LoVo (cell line): ENCODE results near the gene EIF4E.
"Not testable (repeated sequence)": the region's sequence is repeated elsewhere in the genome, so short reads cannot be mapped to it uniquely, and the experiment has no call there.

Source experiments
- DNase-seq: peaks from one replicate; pipeline ENCODE4 v3.0.0-alpha.2; 2016; ENCODE audit warnings: low spot score

EIF4E gene

DNA sequence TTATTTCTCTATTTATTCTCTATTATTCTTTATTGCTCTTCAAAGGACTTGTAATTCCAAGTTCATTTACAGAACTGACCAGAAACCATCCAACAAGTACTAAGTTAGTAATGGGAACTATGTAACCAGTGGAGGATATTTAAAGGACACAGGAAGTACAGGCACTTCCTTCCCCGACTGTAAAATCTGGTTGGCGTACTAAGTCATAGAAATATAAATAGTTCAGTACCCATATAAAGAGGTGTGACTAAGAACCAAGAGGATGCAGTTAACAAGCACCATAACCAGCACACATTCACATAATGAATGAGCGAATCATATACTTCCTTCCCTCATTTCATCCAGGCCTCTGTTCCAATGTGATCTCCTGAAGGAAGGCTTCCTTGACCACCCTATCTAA lies 3.6 kb upstream of the EIF4E start:
- peak; percentile 27 for DNase-seq

DNA sequence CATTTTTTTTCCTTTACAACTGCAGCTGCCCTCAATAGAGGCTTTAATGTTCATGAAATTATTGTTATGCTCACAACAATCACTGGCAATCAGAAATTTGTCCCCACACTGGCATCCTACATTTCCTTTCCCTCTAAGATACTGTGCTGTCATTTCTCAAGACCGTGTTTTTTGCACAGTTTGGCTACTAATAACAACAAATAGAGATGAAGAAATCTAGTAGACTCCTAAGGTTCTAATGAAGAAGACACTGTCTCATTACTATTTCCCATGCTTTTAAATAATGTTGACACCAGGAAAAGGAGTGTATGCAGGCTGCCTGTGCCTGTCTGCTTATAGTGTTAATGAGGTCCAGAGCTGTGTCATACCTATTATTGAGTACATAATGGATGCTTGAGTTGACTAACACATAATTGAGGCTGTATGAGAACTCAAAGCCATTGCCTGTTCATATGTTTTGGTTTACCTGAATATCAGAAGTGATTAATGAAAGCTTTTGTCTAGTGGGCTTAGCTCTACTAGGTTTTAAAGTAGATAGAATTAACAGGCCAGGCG lies 1.5 kb upstream of the EIF4E start:
- no peak for DNase-seq

DNA sequence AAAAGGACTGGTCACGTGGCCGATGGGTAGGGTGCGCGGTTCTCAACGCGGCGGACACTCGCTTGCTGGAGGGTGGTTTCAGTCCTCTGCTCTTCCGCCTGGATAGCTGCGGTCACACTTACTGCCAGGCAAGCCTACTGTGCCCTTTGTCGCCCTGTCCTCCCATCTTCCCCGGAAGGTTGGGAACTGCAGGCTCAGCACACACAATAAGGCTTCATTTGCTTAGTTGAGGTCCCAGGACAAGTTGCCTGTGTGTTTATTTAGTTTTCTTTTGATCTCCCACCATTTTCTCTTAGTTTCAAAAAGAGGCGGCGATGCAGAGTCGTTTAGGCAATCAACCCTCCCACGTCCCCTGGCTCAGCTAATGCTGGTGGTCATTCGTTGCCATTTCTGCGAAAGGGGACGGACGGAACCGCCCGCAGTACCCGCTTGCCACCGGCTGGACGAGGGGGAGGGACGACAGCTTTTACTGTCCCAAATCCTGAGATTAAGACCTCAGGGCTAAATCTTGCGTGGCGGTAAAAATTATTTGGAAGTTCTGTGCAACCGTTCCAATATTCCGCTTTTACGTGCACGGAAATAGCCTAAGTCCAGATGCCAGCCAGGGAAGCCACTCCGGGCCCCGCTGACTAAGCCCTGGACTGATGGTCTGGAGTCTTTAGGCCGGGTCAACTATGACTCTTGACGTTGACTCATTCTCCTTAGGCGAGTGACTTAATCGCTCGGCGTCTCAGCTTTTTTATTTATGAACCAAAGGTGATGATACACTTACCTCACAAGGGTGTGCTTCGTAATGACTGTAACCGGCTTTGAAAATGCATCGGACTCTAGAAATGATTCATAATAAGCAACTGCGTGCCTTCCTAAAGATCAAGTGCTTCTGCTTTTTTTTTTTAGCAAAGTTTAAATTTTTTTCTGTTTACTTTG lies 671 bp upstream of the EIF4E start:
- peak; percentile 89 for DNase-seq

DNA sequence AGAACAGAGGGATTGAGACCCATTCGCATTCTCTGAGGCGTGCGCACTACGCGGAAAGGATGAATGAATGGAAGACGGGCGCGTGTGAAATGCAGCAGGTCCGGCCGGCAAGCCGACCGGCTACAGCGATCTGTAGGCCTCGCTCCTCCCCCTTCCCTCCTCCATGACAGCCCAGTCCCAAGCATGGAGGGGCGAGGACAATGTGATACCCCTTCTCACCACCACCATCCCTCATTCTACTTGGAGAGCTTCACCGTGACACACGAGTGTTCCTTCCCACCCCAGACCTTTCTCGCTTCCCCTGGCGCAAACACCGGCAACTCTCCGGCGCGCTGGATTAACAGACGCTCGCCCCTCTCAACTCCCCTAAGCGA lies 815 bp downstream of the EIF4E start:
- DNase-seq, result peak; percentile 70

DNA sequence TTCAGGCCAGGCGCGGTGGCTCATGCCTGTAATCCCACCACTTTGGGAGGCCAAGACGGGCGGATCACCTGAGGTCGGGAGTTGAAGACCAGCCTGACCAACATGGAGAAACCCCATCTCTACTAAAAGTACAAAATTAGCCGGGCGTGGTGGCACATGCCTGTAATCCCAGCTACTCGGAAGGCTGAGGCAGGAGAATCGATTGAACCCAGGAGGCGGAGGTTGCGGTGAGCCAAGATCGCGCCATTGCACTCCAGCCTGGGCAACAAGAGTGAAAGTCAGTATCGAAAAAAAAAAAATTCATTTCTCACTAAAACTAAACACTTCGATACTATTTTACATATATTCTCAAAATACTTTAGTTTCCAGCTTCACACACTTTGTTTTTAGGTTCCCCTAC lies 2.7 kb downstream of the EIF4E start:
- DNase-seq, result not testable (repeated sequence)

DNA sequence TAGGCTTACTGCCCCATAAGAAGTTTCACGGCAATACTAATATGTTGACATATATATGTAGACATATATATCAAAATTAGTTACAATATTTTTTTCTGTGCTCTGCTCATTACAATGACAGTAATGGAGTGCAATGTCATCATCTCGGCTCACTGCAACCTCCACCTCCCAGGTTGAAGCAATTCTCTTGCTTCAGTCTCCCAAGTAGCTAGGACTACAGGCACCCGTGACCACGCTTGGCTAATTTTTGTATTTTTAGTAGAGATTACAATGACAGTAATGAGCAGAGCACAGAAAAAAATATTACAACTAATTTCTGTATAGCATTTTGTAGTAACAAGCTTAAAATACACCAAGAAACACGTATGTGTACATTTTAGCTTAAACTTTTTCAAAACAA lies 7.6 kb downstream of the EIF4E start:
- DNase-seq, result no peak

DNA sequence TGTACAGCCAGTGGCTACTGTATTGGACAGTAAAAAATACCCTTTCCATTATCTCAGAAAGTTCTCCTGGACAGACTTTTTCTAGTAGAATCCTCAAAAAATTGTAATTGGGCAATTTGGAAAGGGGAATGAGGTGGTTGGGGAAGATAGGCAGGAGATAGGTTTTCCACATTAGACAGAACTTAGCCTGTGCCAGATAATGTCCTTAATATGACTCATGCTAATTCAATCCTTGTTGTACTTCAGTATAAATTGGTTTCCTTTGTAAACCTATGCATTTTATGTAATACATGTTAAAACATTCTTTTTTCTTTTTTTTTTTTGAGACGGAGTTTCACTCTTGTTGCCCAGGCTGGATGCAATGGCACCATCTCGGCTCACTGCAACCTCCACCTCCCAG lies 8.9 kb downstream of the EIF4E start:
- DNase-seq, result no peak

DNA sequence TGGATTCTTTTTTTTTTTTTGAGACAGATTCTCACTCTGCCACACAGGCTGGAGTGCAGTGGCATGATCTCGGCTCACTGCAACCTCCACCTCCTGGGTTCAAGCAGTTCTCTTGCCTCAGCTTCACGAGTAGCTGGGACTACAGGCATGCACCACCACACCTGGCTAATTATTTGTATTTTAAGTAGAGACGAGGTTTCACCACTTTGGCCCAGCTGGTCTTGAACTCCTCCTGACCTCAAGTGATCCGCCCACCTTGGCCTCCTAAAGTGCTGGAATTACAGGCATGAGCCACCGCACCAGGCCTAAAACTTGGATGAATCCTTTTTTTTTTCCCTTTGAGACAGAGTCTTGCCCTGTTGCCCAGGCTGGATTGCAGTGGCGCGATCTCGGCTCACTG lies 18.2 kb downstream of the EIF4E start:
- not testable (repeated sequence) for DNase-seq

DNA sequence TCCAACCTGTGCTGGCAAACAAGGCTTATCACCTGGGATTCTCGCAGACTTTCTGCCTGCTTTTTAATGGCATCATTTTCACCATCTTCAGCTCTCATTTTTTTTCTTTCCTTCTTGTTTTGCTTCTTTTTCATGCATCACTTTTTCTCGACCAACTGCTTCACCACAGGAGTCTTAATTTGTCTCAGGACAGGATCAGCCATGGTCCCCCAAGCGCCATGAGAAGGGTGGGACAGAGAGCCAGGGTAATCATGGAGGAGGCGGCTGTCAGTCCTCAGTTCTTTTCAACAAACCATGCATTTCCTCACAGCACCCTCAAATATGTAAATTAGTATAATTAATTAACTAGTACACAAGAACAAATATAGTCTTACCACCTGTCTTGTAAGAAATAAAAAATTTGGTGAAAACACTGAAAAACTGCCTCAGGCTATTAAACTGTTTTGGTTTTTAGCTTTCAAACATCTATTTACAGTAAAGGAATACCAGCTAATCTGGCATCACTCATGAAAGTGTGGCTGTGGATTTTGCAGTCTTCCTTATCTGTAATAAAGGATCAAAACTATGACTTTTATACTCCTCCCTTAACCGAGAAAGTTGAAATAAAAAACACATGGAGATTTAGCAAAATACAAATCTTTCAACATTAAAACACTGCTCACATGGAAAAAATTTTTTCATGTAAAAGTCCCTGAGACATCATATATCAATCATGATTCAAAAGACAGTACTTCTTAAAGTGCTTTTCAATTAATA lies 19.1 kb downstream of the EIF4E start:
- DNase-seq, result no peak

DNA sequence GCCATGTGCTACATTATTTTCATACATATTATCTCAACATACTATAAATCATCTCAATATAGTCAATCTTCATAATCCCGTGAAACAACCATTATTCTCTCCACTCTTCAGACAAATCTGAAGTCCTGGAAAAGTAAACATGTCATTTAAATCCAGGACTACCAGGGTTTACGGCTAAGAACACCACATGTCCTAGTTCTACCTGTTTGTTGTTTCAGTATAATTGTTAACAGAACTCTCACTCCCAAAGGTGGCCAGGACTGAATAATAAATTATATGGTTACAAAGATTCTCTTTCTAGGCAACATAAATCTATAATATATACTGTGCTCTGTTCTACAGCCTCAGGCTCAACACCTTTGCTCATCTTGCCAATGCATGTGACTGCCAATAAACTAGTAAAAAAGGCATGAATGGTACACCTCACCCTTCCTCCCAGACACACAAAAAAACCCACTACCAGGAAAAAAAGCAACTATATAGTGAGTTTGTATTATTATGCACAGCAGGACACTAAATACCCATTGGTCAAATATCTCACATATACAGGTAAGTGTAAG lies 20.1 kb downstream of the EIF4E start:
- no peak for DNase-seq

DNA sequence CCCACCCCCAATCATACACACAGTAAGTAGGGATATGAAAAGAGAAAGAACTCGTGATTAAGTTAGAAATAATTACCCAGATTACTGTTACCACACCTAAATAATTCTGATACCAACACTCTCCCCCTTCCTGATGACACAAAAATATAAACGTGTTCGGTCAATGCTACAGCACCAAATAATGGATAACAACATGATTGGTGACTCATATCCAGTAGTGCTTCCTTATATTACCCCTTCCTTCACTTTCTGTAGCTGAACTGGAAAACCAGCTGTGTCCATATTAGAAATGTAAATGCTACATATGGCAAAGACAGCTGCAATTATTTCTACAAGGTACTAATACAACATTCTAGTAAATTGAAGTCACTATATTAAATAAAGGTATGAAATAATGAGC lies 20.8 kb downstream of the EIF4E start:
- no peak for DNase-seq

DNA sequence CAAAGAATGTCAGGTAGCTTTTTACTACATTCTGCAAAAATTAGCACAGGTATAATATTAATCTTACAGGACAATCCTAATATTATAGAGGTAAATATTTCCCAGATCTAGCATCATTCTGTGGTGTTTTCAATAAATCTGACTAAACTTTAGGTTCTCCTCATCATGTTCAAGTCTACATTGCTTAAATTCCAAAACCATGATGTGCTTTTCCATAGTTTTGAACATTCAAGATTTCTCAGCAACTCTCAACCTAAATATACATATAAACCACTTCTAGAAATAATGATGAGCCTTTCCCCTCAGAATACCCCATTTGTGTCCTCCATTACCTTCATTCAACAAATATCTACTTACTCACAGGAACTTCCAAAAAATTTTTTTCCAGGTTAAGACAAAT lies 23.1 kb downstream of the EIF4E start:
- DNase-seq, result no peak

DNA sequence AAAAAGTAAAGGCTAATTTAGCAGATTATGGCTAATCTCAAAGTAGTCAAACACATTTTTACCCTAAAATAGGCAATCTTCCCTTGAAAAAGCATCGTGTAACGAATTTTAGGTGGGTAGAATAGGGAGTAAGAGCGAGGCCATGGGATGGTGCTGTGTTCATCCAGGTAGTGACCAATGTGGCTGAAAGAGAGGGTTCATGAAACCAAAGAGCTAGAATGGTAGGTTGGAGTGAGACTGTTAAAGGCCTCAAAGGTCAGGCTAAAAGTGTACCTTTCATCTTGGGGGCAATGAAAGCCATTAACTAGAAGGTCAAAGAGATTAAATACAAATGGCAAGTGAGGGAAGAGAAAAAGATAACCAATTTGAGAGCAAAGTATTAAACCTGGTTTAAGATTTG lies 23.6 kb downstream of the EIF4E start:
- DNase-seq, result no peak

DNA sequence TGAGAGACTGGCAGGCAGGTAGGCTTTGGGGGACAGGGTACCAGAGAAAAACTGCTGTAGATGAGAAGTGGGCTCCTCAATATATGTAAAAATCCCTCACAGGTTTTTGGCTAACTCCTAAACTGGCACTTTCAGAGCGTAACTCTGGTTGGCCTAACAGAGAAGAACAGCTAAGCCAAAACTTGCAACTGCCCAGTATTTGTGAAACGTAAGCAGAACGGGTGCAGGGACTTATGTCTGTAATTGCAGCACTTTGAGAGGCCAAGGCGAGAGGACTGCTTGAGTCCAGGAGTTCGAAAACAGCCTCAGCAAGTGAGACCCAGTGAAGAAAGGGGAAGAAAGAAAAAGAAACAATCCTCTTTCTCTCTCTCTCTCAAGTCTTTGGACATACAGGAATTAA lies 25.0 kb downstream of the EIF4E start:
- DNase-seq, result no peak

DNA sequence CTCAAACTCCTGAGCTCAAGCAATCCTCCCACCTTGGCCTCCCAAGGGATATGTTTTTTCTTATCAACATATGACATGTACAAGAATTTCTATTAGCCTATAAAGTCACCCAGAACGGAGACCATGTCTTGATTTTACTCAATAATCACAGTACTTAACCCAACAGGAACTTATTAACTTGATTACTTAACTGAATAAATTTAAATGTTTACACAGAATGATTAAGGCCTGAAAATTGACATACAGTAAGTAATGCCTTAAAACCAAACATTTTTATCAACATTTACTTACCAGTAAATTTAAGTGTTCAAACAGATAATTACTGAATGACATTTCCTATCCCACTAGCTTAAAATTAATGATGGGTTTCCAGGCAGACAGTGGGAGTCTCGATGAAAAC lies 25.4 kb downstream of the EIF4E start:
- no peak for DNase-seq

DNA sequence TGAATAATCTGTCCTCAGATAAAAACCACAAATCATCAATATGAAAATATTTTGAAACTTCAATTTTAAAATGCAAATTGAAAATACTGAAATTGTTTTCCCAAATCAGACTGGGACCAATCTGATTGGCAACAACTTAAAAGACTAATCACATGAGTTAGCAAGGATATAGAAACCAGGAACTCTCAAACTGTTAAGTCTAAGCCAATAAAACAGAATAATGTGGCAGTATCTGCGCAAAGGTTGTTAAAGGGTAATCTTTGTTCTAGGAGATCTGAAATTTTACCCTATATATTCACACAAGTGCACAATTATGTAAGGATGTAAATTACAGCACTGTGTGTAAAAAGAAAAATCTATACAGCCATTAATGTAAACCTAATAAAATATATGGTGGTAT lies 29.7 kb downstream of the EIF4E start:
- no peak for DNase-seq

DNA sequence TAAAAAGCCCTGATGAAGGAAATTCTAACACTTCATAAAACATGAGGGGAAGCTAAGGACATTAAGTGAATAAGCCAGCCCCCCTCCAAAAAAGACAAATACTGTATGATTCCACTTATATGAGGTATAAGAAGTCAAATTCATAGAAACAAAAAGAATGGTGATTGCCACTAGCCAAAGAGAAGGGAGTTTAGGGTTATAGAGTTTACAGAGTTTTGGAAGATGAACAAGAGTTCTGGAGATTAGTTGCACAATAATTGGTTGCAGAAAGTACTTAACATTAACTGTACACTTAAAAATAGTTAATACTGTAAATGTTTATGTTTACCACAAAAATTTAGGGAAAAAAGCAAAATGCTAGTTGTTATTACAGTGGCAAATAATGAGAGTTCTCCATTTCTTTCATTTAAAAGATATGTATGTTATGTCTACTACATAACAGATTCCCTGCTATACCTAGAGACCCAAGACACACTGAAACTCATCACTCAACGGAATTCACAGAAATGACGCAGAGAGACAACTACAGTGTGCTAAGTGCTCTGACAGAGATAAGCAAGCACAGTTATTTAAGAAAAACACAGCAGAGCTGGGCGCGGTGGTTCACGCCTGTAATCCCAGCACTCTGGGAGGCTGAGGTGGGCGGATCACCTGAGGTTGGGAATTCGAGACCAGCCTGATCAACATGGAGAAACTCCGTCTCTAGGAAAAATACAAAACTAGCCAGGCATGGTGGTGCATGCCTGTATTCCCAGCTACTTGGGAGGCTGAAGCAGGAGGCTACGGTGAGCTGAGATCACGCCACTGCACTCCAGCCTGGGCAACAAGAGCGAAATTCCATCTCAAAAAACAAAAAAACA lies 37.2 kb downstream of the EIF4E start:
- no peak for DNase-seq

DNA sequence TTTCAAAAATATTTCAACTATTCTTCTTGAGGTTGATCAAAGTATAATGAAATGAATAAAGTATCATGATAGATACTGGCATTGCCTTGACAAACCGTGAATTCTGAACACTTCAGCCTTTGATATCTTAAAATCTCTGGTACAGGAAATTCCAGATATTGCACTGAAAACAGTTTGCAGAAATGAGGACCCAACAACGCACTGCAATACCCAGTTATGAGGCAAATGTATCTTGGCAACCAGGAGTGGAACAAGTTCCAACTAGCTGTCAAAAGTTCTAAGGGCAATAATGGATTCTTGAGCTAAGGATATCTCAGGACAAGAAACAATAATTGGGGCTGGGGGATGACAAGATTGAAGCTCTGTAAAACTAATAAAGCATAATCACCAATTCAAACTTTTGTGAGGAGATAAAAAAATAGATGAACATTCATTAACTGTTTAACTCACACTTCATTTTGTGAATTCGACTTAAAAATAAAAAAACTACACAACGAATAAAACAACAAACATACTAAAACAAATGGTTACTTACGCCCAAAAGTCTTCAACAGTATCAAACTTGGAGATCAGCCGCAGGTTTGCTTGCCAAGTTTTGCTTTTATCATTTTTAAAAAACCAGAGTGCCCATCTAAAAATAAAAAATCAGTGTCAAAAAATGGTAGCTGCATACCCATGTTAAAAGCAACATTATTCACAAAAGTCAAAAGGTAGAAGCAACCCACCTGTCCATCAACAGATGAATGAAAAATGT lies 38.1 kb downstream of the EIF4E start:
- DNase-seq, result no peak

DNA sequence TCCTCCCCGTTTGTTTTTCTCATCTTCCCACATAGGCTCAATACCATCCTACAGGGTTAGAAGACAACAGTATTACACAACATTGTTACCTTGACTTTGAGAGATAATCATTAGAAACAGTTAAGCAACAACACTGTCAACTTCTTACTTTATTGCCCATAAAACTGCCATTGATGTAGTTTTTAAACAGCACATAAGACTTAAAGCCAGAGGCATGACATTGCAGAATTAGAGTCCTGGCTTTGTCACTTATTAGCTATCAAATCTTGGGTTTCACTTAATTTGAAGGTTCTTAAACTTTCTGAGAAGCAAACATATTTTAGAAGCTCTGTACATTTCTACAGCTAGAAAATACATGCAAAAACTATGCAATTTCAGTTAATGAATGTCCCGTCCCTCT lies 41.8 kb downstream of the EIF4E start:
- DNase-seq, result no peak

DNA sequence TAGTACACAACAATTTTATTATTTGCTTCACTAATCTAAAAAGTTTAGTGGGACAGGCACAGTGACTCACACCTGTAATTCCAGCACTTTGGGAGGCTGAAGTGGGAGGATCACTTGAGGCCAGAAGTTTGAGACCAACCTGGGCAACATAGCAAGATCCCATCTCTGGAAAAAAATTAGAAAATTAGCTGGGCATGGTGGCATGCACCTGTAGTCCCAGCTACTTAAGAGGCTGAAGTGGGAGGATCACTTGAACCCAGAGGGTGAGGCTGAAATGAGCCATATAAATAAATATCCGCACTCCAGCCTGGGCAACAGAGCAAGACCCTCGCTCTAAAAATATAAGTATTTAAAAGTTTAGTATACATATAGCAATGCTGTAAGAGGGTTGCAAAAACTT lies 42.6 kb downstream of the EIF4E start:
- DNase-seq, result not testable (repeated sequence)

DNA sequence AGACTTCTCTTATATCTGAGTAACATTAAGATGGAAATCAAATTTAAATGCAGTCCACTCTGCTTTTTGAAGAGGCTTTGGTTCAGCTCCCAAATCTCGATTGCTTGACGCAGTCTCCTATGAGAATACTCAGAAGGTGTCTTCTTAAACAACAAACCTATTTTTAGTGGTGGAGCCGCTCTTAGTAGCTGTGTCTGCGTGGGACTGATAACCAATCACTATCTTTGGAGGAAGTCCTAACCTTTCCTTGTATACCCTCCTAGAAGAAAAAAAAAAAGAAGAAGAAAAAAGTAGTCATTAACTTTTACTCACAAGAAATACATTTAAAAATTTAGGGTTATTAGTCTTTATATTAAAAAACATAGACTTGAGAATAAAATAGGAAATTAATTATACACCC lies 48.0 kb downstream of the EIF4E start:
- DNase-seq, result not testable (repeated sequence)
